ENCODE measurements around the gene SBSN.
A peak's percentile ranks its signal among the peaks of the same experiment; 100 is the strongest.

The SBSN gene

DNA sequence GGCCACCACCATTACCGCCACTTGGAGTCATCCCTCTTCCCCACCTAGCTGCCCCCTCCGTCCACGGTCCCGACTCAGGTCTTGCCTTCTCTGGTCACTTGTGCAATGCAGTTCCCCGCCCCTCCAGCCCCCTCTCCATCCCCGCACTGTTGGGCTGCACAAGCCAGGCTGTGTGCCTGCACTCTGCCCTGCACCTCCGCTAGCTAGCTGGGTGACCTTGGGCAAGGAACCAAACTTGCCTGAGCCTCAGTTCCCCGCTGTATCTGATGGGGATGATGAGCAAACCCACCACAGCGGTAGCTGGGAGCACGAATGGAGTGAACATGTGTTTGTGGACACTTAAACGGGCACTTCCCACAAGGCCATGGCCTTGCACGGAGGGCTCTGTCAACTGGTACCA is 11.7 kb upstream of the SBSN start:
- intact Hi-C loops (cut with DNase I): no loop called here
- no peak for DNase-seq

DNA sequence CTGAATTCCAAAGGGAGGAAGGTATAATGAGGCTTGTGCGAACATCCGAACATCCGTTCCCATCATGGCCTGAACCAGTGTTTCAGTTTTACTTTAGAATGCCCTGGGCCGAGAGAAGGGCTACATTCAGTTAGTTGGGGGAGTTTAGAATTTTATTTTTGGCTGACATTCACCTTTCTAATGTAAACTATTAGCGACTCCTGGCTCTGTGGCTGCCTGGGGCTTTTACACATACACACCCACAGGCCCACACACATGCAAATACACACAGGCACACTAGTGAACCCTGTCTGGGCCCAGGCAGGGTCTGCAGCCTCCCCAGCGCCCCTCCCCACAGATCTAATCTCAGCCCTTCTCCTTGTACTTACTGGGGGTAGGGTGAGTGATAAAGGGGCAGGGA is 11.2 kb upstream of the SBSN start:
- DNase-seq: no peak
- intact Hi-C loops (cut with DNase I): no loop called here

DNA sequence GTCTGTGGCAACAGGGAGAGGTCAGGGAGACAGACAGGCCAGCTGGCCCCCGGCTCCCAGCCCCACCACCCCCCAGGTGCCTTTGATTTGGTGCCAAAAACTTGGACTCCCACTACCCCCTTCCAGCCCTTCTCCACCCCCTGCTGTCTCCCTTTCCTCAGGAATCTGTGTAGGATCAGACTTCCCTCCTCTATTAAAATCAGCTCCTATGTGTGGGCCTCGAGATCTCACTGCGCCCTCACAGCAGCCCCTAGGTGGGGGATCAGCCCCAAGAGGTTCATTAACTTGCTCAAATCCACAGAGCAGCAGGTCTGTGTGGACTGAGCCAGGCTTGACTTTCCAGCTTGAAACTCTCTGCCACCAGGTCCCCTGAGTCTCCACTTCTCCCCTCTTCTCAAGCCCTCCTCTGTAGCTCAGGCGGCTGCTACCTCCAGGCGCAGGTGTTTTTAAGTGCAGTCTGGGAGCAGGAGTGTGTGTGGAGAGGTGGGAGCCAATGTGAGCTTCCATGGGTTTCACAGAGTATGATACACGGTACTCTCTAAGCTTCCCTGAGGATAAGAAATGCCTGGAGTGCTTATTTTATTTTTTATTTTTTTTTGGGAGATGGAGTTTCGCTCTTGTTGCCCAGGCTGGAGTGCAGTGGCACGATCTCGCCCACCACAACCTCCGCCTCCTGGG is 6.8 kb upstream of the SBSN start:
- DNase-seq: peak in 23 of 42 donors; percentile 14 to 73 (median 43)

DNA sequence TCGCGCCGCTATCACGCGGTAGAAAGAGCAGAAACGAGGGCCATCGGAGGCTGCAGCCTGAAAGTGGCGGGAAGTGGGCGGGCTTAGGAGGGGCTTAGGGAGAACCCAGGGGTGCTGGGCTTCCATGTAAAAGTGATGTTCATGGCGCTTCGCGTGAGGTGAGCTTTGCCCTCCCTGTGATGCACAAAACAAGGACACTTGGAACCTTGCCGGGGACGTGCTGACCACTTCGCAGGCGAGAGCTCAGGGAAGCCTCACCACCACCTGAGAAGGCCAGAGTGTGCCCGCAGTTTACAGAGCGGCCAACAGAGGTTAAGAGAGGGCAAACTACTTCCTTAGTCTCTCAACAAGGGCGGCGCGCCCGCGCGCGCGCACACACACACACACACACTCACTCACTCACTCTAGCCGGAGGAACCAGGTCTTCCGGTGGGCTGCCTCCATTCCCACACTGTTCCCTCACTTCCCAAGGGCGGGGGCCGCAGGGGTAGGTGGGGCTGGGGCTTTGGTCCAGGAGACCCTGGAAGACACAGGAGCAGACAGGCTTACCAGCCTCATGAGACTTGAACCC is 5.8 kb upstream of the SBSN start:
- intact Hi-C loops (cut with DNase I): no loop called here
- peak in 2 of 42 donors; percentile 36 to 42 for DNase-seq

More for the DNA sequence above, 6.8 kb upstream of the SBSN start:
- intact Hi-C loops (cut with DNase I): no loop called here

DNA sequence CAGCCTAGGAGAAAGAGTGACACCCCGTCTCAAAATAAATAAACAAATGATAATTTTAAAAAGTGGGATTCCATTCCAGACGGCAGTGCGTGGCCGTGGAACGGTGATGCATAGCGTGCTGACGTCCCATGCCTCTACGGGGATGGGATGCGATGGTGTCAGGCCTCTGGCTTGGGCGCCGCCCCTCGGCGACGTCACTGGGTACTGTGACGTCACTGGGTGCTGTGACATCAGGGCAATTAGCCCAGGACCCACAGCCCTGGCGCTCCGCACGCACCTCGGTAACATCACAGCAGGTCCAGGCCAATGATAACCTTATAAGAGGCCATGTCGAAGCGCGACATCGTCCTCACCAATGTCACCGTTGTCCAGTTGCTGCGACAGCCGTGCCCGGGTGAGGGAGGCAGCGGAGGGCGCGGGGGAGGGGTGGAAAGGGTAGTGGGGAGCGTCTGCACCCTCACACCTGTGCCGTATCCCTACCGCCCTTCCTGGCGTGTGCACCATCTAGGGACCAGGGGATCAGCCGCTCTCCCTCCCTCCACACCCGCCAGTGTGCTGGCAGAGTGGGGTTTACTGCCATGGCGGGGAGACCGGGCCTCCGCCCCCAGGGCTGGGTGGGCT is 5.2 kb upstream of the SBSN start, which contains the start of gene GAPDHS:
Gene GAPDHS (plus strand): TSS at position 256 of the 621 bp plus-strand sequence. CDS start 72 bp downstream, at position 328.
- no peak for DNase-seq
- intact Hi-C loops (cut with DNase I): no loop called here

DNA sequence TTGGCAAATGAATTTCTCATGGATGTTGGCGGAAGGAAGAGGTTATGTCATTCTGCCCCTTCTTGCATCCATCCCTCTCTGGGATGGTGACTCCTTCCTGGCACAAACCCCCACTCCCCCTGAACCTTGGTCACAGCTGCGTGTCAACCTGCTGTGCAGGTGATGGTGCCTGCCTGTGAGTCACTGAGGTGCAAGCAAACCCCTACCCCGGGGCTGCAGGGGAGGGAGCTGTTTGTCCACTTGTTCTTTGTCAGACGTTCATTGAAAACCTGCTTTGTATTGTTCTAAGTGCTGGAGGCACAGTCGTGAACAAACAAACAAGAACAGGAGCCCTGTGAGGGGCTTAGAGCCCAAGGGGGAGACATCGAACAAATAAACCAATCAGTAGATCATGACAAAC is 3.2 kb upstream of the SBSN start:
- intact Hi-C loops (cut with DNase I): no loop called here
- no peak for DNase-seq

DNA sequence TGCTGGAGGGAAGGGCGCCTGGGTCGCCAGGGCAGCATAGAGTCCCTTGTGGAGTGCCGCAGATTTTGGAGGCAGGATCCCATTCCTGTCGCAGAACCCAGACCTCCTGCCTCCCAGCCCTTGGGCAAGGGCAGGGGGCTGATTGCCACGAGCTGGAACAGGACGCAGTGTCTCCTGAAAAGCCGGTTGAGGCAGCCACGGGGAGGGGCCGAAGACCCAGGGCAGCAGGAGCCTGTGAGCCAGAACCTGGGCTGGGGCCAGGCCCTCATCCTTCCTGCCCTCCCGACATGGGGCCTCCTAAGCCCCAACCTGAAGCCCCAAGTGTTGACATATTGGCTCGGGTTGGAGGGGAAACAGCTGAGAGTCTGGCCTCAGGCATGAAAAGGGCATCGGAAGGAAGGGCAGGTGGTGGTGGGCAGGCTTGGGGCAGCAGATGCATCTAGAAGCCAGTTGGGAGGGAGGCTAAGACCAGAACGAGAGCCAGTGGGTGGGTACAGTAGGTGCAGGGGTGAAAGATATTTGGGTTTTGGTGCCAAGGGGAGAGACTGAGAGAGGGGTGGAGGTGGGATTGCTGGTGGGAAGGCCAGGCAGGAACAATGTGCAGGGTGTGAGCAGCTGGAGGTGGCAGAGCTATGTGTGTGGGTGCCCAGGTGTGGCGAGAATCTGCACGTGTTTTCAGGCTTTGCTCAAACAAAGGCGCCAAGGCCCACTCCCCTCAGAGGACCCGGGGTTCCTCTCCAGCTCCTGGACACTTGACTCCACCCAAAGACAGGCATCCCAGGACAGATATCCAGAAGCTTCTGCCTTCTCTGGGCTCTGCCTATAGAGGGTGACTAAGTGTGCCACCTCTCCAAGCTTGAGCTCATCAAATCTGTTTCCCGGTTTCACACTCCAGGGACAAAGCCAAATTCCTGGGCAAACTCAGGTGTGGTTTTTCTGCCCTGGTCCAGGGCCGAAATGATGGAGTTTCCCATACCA is 1.4 kb upstream of the SBSN start:
- intact Hi-C loops (cut with DNase I): no loop called here
- peak in 7 of 42 donors; percentile 11 to 57 (median 38) for DNase-seq

DNA sequence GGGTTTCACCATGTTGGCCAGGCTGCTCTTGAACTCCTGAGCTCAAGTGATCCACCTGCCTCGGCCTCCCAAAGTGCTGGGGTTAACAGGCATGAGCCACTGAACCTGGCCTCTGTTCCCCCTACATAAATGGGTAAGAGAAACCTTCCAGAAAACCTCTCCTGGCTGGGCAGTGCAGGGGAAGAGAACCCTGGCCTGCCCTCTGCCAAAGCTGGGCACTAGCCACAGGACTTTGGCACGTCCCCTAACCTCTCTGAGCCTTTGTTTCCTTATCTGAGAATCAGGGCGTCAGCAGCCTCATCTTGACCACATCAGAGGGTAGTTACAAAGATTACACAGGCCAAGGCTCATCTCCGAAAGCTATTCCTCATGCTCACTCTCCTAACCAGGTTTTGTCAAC is 2.2 kb downstream of the SBSN start:
- DNase-seq: no peak
- intact Hi-C loops (cut with DNase I): no loop called here

DNA sequence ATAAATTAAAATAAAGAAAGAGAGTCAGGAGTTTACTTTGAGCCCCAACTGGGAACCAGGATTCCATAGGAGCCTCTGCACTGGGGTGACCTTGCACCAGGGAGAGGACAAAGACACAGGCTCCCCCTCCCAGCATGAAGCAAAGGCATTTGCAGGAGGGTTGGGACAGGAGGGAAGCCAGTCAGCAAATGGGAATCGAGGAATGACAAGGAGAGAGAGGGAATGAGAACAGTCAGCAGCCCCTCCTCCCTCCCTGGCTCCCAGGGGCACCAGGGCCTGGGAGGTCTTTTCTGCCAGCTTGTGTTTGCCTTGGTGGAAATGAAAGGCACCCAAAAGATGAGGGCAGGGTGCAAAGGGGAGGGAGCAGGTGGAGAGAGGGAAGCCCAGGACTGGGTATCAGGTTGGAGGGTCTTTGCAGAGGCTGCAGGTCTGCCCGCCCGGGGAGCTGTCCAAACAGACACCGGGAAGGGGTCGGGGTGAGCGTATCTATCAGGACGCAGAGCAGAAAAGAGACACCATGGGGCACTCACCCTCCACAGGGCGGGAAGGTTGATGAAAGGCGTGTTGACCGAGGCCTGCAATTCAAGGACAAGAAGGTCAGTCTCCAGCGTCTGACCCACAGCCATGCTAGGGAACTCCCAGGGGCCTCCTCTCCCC is 3.8 kb downstream of the SBSN start:
- intact Hi-C loops (cut with DNase I): no loop called here
- no peak for DNase-seq

DNA sequence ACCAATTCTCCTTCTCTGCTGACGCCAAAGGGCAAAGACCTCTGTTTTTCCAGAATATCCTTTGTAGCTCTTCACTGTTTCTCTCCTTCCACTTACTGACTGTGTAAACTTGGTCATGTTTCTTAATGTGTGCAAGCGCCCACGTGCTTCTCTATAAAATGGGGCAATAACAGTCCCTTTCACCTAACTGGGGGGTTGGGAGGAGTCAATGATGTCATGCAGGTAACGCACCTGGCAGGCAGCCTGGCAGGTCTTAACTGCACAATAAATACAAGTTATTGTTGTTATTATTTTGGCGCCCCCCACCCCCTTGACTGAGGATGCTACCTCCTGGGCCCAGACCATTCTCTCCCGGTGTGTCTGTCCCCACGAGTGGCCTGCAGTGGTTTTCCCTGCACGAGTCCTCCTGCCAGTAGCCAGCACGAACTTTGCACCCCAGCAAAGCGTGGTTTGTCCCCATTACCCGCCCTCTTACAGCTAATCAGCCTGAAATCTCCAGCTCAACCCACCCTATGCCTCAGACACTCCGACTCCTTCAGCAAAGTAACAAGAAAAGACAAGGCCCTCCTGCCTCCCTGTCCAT is 5.3 kb downstream of the SBSN start:
- intact Hi-C loops (cut with DNase I): no loop called here
- DNase-seq: no peak

DNA sequence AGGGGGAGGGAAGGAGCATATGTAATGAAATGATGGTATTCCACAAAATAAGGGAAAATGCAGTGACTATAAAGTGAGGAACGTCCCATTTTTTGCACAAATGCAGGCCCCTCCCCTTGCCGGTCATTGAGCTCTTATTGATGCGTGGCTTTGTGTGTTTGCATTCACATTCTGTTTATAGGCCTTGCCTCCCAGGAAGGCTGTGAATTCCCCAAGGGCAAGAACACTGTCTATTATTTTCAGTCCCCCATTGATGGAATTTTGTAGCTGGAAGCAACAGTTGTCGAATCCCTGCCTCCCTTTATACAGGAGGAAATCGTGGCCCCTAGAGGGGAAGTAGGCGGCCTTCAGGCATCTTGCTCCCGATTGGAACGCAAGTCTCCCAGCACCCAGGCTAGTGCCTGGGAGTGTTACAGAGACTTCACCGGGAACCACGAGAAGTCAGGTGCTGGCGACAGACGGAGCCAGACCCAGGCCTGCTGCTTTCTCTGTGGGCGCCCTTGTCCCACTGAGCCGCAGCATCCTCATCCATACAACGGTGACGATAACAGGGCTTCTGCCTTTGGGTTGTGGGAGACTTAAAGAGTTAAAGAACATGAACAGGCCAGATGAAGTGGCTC is 6.9 kb downstream of the SBSN start:
- intact Hi-C loops (cut with DNase I): no loop called here
- DNase-seq: no peak

DNA sequence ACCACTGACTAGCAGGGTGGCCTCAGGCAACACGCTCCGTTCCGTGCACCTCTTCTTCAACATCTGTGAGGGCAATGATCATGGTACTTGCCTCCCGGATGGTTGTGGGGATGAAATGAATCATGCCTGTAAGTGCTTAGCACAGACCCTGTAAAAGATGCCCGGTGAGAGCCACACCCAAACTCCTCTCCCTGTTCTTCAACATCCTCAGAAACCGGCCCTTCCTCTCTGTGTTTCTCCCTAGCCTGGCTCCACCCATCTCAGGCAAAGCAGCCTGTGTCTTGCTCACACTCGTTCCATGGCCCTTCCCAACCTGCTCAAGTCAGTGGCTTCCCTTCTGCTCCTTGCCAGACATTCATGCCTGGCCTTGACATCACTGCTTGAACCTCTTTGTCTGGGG is 8.8 kb downstream of the SBSN start:
- intact Hi-C loops (cut with DNase I): no loop called here

DNA sequence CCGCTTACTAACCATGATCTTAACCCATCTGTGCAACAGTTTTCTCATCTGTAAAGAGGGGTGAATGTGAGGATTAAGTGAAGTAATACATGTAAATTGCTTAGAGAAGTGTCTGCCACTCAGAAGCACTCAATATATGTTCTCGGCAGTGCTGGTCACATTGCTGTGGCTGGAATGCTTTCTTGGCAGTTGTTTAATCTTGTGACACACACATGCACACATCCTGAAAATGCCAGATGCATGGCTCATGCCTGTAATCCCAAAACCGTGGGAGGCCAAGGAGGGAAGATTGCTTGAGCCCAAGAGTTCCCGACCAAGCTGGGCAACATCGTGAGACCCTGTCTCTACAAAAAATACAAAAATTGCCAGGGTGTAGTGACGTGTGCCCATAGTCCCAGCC is 9.8 kb downstream of the SBSN start:
- intact Hi-C loops (cut with DNase I): no loop called here
- DNase-seq: no peak

More for the DNA sequence above, 8.8 kb downstream of the SBSN start:
- no peak for DNase-seq

DNA sequence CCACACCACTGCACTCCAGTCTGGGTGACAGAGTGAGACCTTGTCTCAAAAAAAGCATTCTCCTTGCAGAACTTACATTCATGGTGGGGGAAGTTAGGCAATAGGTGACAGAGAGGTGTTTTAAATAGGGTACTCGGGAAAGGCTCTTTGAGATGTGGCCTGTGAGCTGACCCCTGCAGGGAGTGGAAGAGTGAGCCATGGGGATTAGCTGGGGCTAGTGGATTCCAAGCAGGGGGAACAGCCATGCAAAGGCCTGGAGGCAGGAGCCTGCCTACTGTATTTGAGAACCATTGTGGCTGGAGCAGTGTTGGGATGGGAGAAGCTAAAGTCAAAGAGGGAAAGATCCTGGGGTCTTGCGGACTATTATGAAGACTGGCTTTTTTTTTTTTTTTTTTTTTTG is 10.8 kb downstream of the SBSN start:
- DNase-seq: no peak
- intact Hi-C loops (cut with DNase I): no loop called here

DNA sequence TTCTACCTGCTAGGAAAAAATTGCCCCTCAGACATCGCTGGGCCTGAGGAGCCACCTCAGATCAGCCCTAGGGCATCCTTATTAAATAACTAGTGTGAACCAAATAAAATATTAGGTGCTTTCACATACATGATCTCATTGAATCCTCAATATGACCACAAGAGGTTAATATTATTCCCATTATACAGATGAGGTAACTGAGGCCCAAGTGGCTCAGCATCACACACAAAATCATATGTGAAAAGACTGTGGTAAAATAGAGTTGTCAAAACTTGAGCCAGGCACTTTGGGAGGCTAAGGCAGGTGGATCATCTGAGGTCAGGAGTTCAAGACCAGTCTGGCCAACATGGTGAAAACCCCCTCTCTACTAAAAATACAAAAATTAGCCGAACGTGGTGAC is 11.8 kb downstream of the SBSN start:
- intact Hi-C loops (cut with DNase I): no loop called here
- DNase-seq: no peak

DNA sequence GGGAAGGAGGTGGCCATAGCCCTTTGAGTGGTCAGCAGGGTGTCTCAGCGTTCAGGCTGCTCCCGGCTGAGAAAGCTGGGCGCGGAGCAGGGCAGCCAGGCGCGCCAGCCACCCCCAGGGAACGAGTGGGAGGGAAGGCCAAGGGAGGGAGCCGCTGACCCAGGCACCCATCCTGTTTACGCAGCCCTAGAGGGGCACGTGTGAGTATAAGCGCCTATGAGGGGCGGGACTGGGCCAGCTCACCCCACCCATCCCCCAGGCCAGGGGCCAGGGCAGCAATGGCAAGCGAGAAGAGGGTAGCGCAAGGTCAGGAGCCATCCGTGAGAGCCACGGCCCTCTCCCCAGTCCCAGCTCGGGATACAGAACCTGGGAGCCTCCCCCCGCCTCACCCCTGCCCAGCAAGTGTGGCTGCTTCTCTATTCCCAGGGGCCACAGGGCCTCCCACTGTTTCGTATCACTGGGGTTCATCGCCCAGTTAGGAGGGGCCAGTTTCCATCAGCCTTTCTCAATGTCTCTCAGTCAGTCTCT is 13.8 kb downstream of the SBSN start:
- DNase-seq: no peak
- intact Hi-C loops (cut with DNase I): no loop called here

DNA sequence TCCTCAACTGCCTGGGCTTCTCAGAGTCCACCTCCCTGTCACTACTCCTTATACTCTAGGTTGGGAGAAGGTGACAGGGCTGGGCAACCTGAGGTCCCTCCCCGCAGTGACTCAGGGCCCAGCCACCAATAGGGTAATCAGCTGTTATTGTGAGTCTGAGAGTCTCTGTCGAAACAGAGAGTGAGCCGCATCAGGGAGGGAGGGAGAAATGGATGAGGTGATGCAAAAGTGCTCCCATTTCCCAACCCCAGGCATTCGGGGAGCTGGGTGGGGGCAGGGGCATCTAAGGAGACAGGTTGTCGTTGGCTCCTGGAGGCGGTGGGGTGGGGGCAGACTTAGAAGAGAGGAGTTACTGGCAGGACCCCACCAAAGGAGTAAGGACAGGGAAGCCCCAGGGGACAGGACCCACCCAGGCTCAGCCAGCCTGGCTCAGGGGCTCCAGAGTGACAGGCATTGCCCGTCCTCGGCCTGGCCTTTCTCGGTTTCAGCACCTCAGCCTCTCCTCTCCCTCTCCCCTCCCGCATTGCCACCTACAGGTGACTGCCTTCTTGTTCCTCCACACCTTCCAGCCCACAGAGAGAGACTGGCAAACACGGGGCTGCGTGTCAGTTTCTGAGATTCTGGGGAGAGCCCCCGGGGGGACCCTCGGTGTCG is 14.4 kb downstream of the SBSN start, which contains the start of gene DMKN:
Gene DMKN (minus strand): TSS at position 22 of the 654 bp plus-strand sequence. CDS start 174 bp downstream, outside the sequence.
- DNase-seq: peak in 41 of 42 donors; percentile 36 to 88 (median 69)
- intact Hi-C loops (cut with DNase I): no loop called here
